ENCODE measurements around the gene SELENOK.
A peak's percentile ranks its signal among the peaks of the same experiment; 100 is the strongest.

SELENOK gene

GRCh38 chr3:53884623-53885022 lies 7.0 kb downstream of the SELENOK start:
- DNase-seq (ENCODE audit: low read depth in 2 of 2): no peak

GRCh38 chr3:53883008-53883407 lies 8.7 kb downstream of the SELENOK start:
- DNase-seq (ENCODE audit: low read depth in 2 of 2): no peak

- DNase-seq (ENCODE audit: low read depth in 2 of 2): peak; percentile 70 to 75
Observed at GRCh38 chr3:53881691-53882593, 9.7 kb downstream of the SELENOK start, which contains the start of gene ACTR8. TSS of gene ACTR8 (minus strand) at chr3:53882152. CDS start at chr3:53882101, 51 bp downstream.

DNA sequence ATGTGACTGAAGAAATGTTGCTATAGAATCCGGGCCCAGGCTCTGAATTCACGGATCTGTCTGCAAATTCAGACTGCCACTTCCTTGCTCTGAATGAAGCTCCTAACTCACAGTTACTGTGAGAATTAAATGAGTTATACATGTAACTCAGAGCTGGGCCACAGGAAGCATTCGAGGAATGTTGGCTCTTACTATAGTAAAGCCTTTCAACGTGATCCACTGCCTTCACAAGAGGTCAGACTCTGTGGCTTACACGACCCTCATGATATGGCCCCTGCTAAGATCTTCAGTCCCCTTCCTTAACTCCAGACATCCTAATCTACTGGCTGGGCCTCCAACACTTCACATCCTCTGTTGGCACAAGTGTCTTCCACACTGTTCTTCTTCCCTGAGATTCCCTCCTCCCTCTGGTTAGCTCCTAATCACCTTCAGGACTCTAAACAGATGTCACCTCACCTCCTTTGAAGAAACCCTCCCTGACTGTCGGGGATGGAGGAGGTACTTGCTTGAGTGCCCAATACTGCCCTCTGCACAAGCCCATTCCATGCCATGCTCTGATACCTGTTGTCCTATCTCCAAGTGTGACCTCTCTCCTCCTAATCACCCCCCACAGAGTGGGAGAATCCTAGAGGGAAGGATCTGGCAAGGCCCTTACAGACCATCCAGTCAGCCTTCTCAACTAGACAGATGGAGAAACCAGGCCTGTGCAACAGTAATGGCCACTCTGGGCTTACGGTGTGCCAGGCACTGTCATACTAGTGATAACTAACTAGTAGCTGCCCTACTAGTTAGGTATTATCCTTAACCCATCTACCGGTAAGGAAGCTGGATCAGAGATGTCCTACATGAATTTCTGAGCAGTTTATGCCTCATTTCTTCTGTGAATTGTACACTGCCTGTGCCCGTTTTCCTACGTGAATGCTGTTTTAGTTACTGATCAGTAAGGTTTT lies 11.0 kb downstream of the SELENOK start:
- DNase-seq (ENCODE audit: low read depth in 2 of 2): no peak

GRCh38 chr3:53865732-53866499 lies 25.7 kb downstream of the SELENOK start:
- DNase-seq (ENCODE audit: low read depth in 2 of 2): no peak

- no peak for DNase-seq (ENCODE audit: low read depth in 2 of 2)
Observed at GRCh38 chr3:53863145-53863544, 28.5 kb downstream of the SELENOK start.

DNA sequence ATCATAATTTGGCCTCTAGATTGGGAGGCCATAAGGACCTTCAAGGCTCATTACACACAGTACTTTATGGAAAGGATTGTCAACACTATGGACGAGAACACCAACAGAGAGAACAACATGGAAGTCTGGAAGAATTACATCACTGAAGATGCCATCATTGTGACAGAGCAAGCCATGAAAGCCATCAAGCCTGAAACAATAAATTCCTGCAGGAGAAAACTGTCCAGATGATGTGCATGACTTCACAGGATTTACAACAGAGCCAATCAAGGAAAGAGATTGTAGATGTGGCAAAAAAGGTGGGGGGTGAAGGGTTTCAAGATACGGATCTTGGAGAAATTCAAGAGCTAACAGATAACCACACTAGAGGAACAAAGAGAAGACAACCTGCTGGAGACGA lies 29.4 kb downstream of the SELENOK start:
- DNase-seq (ENCODE audit: low read depth in 2 of 2): no peak

DNA sequence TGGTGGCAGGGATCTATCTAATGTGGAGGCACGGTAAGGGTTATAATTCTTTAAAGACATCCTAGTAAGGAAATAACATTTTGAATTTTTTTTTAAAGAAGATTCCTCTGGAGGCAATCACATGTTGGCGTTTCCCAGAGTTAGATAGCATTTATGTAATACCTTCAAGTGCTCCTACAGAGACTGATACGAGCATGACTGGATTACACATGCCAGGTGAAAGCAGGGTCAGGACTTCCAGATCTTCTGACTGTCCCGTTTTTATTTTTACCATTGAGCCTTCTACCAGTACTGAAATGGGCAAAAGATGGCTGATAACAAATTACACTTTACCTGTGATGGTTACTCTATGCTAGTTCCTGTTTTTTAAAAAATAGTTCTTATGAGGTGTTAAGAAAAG lies 31.5 kb downstream of the SELENOK start:
- DNase-seq (ENCODE audit: low read depth in 2 of 2): no peak

DNA sequence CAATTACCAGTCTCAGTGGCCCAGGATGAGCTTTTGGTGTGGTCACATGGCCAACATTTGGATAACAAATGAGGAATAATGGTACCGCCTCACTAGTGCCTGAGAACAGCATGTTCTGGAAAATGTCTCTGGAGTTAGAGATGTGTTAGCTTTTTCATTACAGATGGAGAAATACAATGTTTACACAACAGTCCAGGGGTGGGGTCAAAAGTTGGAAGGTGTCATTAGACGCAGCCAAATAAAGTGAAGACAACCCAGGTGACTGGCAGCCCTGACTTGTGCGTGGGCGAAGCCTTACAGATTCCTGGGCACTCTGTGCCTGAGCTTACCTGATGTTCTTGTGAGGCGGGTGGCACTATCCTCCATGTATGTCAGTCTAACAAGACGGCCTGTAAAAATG lies 32.5 kb downstream of the SELENOK start:
- no peak for DNase-seq (ENCODE audit: low read depth in 2 of 2)

GRCh38 chr3:53858096-53858741 lies 33.4 kb downstream of the SELENOK start:
- DNase-seq (ENCODE audit: low read depth in 2 of 2): no peak

- DNase-seq (ENCODE audit: low read depth in 2 of 2): no peak
Observed at GRCh38 chr3:53856964-53857363, 34.7 kb downstream of the SELENOK start.

- DNase-seq (ENCODE audit: low read depth in 2 of 2): no peak
Observed at GRCh38 chr3:53850895-53851294, 40.8 kb downstream of the SELENOK start.

- DNase-seq (ENCODE audit: low read depth in 2 of 2): no peak
Observed at GRCh38 chr3:53849916-53850315, 41.7 kb downstream of the SELENOK start.

DNA sequence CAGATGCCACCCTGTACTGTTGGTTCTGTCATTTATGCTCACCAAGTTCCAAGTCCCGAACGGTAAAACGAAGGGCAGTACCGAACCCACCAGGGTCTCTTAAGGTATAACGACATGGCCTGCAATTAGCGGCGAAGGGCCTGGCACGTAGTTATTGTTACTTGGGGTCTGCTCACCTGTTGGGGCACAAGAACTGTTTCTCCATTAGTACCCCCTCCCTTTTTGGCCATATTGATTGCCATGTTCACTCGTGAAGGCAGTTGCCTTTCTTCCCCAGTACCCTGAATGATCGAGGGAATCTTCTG lies 44.9 kb downstream of the SELENOK start:
- DNase-seq (ENCODE audit: low read depth in 2 of 2): no peak

- no peak for DNase-seq (ENCODE audit: low read depth in 2 of 2)
Observed at GRCh38 chr3:53846134-53846850, 45.4 kb downstream of the SELENOK start, which contains the start of the genes CHDH and IL17RB. TSS of gene CHDH (minus strand) at chr3:53846419. CDS start at chr3:53824008, 22,411 bp downstream. TSS of gene IL17RB (plus strand) at chr3:53846568. CDS start at chr3:53846589, 21 bp downstream.

- no peak for DNase-seq (ENCODE audit: low read depth in 2 of 2)
Observed at GRCh38 chr3:53845881-53846133, 45.9 kb downstream of the SELENOK start.

- DNase-seq (ENCODE audit: low read depth in 2 of 2): no peak
Observed at GRCh38 chr3:53845103-53845880, 46.4 kb downstream of the SELENOK start.

DNA sequence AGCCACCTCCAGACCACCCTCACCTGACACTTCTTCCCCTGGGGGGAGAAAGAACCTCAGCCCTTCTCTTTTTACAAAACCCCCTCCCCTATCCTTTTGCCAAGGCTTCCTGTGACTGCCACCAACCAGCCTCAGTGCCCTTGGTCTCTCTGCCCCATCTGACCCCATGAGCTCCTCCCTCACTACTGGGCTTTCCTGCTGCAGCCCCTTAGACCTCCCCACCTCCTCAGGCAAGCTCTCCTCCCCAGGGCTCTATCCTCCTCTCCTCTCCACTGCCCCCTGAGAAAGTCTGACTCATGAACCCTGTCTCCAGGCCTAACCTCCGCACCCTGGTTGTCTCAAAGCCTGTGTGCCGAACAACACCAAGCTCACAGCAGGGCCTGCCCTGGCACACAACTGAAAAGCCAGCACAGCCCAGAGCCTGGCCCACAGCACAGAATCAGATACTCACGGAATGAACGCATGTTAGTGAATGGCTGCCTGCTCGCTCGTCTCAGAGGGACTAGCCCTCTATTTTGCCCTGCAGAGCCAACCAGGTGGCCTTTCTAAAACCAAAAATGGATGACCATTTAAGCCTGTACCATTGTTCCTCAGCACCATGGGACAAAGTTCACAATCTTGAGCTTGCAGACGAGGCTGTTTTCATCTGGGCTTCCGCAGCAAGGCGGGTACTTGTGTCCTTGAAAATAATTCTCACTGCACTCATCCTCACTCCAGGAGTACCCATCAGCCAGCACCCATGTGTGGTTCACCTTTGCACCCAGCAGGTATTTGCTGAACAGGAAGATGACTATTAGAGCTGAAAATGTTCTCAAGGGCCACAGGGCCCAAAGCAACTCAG lies 47.2 kb downstream of the SELENOK start:
- DNase-seq (ENCODE audit: low read depth in 2 of 2): no peak
